Measurements from ENCODE around the gene MGST1.

Gene MGST1, protein sequence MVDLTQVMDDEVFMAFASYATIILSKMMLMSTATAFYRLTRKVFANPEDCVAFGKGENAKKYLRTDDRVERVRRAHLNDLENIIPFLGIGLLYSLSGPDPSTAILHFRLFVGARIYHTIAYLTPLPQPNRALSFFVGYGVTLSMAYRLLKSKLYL

DNA sequence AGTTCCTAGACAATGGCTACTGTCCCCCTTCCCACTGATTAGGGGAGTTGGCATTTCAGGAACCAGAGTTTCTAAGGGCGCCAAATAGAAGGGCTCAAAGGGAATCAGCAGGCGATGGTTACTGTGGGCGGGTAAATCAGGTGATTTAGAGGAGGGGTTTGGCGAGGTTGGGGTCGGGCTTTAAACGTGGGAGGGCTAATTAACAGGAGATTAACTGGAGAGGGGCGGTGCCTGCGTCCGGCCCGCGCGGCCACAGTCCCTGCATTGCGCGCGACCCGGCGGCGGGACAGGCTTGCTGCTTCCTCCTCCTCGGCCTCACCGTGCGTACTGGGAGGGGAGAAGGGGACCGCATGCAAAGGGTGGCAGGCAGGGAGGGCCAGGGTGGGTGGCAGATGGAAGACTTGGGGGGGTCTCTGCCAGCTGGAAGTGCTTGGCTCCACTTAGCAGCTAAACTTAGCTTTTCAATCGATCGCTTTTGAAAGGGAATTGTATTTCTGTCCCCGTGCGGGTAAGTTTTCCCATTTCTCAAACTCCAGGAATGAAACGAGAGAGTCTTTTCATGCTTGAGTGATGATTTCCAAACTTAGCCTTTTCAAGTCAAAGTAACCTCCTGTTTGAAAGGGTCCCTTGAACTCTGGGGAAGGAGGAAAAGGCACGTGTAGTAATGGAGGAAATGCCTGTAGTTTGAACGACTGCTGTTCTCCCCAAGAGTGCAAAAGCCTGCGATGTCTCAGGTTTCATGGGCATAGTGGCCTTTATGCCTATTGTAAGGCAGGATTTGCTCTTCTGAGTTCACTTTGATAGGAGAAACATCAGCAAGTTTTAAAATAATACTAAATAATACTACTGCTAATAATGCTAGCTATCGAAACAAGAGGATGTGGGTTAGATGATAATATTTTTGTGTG, at the start of gene MGST1:
MGST1 (plus strand) TSS at position 255 of the 908 bp plus-strand sequence. CDS start 6,608 bp downstream, outside the sequence.
- no peak for DNase-seq

DNA sequence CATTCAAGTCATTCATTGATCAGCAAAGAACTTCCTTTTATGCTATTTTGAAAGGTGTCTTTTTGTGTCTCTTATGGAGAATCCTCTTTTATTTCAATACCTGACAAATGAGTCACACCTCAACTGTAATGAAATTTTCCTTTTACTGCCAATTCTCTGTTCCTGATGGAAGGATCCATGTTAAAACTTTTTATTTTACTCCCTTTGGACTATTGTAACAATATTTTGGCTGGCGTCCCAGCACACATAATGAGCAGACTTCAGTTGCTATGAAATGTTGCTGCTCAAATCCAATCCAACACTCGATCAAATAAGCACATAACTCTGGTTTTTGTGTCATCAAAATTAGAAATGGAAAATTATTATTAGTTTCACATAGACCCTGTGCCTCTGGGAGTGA, 48.0 kb upstream of the MGST1 start:
- DNase-seq, result no peak

DNA sequence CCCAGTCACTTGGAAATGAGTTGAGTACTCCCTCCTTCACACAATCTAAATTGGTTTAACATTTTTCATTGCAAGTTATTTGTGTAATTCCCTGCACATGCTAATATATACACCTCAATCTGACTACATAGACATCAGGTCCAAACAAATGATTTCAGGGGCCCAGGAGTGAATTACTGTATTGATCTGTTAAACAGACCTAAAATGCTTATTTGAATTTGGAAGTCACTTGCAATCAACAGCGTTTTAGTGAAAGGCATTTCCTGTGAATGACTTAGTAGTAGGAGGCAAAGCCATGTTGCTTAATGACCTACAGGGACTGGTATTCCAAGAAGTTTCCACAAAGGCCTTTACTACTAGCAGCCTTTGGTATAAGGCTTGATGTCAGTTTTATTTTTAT, 47.3 kb upstream of the MGST1 start:
- no peak for DNase-seq

DNA sequence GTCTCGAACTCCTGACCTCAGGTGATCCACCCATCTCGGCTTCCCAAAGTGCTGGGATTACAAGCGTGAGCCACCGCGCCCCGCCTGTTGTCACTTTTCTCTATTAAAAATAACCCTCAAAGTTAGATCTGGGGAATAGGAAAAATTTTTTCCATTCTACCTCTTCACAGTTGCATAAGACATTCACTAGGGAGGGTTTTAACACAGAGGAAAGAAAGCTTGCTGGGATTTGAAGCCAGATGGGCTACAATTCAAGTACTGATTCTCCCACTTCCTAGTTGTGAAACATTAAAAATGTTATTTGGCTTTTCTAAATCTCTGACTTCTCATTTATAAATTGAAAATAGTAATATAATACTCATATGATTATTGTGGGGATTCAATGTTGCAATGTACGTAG, 46.7 kb upstream of the MGST1 start:
- no peak for DNase-seq

DNA sequence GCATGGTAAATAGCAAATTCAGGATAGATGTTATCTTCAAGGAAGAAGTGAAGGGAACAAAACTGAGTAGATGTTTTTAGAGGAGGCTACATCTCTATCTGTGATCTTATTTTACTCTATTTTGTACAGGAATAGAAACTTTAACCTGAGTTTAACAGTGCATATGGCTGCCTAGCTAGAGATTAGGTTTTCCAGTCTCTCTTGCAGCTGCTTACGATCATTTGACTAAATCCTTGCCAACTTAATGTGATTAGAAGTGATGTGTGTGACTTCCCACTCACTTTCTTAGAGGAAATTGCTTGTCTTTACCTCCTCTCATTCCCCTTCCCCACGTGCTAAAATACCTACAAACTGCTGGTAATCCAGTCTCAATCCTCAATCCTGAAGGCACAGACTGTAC, 43.5 kb upstream of the MGST1 start:
- no peak for DNase-seq

DNA sequence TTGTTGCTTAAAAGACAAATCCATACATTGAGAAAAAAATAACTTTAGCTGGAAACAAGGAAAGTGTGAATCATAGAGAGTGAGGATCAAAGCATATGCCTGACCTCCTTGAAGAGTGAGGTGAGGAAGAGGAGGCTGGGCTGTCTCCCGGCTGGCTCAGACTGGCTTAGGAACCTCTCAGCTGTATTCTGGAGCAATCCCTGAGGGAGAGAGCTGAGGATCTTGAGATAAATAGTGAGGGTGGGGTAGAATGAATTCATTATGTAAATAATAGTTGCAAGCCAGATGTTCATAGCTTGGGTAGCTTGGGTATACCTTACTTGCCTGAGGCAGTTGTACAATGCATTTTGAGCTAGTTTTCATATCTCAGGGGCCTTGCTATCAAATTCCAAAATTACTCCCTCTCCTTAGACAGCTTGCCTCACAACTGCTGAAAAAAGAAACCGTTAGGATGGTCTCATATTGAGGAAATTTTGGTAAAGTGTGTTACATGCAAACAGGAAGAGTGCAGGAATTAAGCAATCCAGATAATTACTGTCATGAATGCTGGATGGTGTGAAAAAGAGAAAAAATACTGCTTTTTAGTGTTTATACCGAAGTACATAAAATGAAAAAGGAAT, 39.5 kb upstream of the MGST1 start:
- DNase-seq, result no peak

DNA sequence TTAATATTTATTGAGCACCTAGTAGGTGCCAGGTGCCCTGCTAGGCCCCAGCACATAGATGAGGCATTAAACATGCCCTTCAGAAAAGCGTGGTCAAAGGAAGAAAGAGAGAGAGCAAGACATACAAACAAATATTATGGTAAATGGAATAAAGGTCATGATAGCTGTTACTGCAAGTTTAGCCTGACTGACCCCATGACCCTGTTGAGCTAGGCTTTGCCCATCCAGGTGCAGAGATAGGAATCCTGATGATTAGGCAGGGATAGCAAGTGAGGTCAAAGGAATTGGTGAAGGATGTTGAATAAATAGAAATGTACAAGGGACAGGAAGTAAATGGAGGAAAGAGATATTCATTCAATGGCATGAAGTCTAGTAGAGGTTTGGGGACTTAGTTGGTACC, 36.5 kb upstream of the MGST1 start:
- DNase-seq, result no peak

DNA sequence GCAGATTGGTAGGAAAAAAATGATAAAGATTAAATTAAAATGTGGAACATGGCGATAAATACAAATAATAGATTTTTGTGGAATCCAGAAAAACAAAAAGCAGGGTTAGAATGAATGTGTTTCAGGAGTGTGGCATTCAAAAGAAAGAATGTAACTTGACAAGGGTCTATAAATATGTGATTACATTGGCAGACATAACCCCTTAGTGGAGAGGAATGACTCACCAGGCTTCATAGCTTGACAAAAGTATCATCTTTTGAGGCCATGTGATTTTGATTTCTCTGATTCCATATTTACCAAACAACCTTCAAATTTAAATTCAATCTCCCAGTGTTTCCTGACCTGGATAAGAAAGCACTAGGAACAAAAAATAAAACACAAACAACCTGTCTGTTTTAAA, 24.4 kb upstream of the MGST1 start:
- no peak for DNase-seq

DNA sequence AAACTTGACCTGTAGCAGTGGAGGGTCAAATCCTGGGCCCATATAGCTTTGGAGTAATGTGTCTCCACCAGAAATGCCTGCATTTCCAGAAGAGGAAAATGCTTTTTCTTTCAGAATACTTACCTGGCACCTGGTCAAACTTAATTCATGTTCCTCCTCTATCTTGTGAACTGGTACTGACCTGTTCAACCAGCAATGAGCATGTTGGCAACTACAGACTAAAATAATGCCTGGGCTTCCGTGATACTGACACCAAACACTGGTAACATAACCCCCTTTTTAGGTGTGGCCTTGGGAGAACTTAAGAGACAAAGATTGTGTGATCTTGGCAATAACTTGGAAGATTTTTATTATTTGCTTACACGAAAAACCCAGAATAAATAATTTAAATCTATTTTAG, 23.8 kb upstream of the MGST1 start:
- no peak for DNase-seq

DNA sequence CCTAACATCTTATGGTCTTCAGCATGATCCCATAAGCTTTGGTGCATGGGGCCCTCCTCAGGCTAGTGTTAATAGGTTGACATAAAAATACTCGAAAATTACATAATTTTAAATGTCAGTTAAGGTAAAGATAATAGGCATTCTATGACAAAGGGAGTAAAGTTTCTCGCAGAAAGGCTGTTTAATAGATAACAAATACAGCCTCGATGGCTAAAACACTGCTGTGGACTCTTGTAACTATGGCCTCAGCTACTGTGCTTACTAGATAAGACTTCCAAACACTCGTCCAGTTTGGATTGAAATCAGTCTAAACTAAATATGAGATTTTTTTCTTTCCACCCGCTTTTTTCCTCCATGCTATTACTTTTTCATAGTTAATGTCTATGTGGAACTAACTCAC, 23.2 kb upstream of the MGST1 start:
- DNase-seq, result no peak

DNA sequence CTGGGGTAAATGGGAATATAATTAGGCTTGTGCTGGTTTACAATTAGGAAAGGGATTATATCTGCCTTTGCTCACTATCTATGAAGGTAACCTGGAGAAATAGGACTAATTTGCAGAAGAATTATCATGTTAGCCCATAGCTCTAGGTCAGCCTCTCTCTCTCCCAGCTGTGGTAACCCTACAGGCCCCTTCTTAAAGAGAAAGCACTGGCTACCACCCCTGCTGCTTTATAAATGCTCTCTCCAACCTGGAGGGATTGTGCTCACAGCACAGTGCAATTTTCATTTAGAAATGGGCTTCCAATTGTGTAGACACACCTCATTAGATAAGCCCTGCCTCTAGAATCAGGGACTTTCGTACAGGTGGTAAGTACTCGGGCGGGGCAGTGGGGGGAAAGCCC, 22.7 kb upstream of the MGST1 start:
- no peak for DNase-seq

DNA sequence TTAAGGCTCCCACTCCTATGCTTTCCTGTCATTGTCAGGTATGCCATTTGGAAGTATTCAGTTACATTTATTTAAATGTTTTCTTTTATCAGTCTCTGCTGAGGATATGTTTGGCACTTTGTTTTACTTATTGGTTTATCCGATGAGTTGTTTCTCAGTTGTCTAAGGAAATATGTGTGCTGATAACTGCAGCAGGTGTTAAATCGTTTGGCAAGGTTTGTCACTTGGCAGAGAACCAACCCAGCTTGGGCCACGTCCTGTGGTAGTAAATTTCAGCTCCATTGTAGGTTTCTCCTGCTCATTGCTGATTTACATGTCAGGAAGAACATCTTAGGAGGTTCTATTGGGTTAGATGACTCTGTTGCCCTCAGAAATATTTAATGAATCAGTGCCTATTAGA, 22.0 kb upstream of the MGST1 start:
- DNase-seq, result no peak

DNA sequence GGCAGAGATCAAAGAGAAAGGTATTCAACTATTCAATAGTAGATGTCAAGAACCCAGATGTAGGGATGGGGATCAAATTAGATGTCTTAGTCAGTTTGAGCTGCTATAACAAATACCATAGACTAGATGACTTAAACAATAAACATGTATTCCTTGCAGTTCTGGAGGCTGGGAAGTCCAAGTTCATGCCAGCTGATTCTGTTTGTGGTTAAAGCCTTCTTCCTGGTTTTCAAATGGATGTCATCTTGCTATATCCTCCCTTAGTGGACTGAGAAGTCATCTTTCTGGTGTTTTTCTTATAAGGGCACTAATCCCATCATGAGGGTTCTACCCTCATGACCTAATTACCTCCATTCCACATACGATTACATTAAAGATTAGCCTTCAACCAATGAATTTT, 19.5 kb upstream of the MGST1 start:
- DNase-seq, result no peak

DNA sequence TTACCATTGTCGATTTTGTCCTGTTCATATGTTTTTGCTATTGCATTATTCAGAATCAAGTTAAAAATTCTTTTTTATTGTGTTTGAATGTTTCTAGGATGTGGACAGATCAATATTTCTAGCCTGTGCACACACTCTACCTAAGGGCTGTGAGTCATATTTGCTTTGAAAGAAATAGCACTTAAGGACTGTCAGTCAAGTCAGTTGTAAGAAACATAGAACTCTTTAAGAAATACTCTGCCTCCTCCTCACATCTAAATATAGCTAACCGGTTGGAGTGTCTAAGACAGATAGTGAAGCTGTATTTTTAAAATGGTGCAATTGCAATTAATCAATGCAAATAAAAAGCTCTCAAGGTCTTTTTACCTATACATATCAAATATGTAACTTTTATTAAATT, 17.9 kb upstream of the MGST1 start:
- no peak for DNase-seq

DNA sequence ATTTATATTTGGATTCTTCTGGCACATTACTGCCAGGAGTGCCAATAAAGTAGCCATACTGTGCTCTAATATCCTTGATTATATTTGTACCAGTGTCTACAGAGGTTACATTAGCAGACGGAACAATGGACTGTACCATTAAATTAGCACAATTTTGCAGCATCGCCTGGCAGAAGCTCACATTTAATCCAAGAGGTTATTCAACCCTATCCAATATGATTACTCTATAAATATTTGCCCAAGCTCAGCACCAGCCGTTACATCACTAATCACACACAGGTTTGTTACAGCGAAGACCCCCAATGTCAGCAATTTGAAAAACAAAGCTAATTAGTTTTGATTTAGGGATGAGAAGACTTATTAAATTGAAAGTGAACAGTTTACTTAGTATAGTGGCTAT, 16.9 kb upstream of the MGST1 start:
- no peak for DNase-seq

DNA sequence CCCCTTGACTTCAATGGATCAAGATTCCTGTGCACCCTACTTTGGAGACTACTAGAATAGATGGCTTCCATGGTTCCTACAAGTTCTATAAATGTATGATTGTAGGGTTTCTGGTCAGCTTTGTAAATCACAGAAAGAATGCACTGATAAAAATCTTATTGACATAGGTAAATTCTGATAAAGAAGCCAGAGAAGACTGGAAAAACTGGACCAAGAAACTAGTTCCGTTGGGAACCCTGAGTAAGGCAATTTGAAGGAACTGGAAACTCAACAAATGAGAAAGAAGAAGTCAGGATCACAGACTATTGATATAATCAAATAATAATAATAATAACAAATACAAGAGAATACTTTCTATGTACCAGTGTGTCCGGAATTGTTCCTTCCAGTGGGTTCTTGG, 15.4 kb upstream of the MGST1 start:
- DNase-seq, result no peak

DNA sequence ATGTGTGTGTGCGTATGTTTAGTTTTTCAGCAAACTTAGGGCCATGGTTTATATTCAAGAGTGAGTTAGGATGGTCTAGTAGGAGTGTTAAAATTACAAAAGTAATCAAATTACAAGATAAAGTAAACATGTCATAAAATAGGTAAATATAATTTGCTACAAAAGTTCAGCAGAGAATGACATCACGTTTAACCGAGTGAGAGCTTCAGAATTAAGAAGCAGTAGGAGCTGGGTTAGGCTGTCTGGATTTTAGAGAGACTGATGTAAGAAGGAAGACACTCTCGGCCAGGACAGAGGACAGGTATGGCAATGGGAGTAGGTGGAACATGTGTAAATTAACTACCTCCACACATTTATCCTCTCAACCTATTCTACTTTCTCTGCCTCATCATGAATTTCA, 11.6 kb upstream of the MGST1 start:
- DNase-seq, result no peak

DNA sequence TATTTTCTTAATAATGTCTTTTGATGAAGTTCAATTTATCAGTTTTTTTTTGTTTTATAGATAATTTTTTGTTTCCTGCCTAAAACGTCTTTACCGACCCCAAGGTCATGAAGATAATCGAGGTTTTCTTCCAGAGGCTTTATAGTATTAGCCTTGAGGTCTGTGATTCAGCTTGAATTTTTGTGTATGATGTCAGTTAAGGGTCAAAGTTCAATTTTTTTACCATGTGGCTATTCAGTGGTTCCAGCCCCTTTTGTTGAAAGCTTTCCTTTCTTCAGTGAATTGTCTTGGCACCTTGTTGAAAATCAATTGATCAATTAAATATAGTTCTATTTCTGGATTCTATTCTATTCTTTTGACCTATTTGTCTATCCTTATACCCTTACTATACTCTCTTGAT, 3.2 kb upstream of the MGST1 start:
- DNase-seq, result no peak

DNA sequence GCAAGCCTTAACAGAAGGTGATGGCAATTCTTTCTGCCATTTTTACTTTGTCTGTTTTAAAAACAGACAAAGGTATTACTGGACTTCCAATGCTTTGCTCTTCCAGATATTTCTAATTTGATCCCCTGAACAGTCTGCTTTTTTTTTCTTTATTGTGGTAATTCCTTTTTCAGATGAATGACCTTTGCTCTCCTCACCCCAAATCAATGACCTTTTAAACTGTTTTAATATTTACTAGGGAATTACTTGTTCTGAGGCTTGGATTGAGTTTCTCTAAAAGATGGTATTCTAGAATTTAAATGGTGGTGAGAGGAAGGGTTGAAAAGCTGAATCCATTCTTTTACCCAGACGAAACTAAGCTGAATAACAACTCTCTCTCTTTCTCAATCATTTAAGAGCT, 2.3 kb upstream of the MGST1 start:
- no peak for DNase-seq

DNA sequence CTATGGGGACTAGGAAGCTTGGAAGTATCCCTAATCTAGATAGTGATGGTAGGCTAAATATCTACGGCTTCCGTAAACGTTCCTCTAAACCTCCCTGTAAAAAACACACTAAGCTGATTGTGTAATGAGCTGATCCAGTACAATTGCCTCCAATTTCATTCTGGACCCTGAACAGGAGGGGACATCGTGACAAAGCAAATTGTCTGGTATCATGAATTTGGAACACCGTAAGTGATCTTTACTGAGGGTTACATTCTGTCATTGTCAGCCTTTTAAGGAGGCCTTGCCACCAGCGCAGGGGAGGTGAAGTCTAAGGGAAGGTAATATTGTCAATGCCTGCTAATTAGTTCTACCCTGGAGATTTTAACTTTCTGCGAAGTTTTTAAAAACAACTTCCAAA, 487 bp upstream of the MGST1 start:
- no peak for DNase-seq

DNA sequence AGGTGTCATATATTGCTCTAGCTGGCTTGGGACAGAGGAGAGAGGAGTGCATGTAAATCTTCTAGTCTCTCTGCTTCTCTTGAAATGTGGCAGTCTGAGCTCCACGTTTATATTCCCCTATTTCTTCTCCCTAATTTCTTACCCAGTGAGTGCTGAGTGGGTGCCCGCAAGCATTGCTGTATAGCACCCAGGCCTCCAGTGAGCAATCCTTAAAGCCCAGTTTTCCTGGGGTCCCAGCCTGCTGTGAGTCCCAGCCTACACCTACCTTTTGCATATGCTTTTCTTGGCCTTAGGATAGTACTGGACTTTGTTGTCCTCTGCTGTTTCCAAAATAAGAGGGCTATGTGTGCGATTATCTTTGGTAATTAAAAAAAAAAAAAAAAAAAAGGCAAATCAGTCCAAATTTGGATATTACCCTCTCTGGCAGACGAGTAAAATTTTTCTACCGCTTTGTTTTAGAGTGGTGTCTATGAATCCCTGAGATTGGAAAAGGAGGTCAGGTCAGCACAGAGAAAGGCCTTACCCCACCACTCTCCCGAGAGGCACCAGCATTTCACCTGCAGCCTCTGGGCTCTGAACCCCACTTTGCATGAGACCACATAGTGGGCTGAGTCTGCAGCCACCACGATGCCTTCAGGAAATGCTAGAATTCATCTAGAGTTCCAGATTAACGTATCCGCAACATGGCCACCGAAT, 1.1 kb downstream of the MGST1 start:
- DNase-seq, result no peak

DNA sequence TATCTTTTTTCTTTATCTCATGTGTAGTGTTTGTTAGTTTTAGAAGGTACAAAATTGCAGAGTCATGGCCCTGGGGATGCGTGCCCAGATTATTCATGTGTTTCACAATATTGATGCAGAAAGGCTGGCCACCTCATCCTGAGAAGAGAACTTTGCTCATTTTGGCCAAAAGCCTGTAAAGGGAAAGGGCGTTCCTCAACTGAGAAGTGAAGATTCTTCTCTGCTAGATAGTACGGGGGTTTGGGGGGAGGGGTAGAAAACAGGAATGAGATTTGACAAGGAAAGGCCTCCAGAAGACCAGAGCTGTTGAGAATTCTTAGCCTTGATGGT, 1.7 kb downstream of the MGST1 start:
- DNase-seq, result no peak

DNA sequence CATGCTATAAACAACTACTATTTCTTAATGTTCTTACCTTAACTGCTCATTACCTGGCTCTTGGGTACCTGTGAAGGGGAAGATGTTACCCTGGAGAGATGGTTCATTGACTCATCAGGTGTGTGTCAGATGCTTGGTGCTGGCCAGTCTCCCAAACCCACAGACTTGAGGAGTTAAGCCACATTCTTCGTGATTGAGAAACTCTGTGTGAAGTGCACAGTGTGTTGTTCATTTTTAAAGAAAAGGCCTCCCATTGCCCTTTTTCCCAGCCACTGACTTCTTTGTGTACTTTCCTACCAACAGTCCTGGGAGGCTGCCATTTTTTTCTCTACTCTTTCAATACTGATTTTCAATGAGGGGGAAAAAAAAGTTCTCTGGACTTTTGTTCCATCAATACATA, 3.2 kb downstream of the MGST1 start:
- no peak for DNase-seq

DNA sequence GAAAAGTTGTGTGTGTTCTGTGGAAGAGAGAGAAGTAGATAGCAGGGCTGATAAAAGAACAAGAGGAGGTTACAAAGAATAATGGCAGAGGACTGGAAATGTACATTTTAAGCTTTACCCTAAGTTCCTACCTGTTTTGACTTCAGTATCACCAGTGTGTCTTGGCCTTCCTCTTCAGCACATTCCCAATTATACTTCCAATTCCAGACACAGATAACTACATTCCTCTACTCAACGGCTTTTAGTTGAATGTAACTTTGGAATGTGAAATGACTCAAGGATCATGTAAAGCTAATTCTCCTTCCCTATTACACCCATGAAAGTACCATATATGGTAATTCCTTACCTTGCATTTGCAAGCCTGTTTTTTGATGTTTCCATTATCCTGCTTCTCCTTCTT, 5.0 kb downstream of the MGST1 start:
- DNase-seq, result no peak

Data from stimulated activated CD8-positive, alpha-beta memory T cell treated with anti-CD3 and anti-CD28 coated beads, Interleukin-4, amount 100 ng/mL, for 48 hours (primary cell).